ENCODE measurements around the gene KCNK7. TPM values are rescaled to one million over a fixed set of nuclear protein-coding genes. Genes with fewer than 3 reads are reported as not detected.

The KCNK7 gene
- total RNA-seq, 3 donors from 2014 or later (not counting 1 experiment from before 2014, with no cell fraction given) = 6.3 to 11.2 (median 7.1) TPM

GRCh38 chr11:65642014-65642671 is 46.5 kb upstream of the KCNK7 start:
- peak in 1 of 2 donors; percentile 47 for DNase-seq
- H3K4me1 ChIP-seq (ENCODE audit: control insufficient read depth, insufficient read depth, low read length) = peaks cover 71% of the 10 kb centered on the region
- H3K27ac ChIP-seq (ENCODE audit: low read length) = peak overlapping the region; percentile 98
- no peaks in the 10 kb centered on the region for H3K27me3 ChIP-seq (ENCODE audit: control insufficient read depth, insufficient read depth, low read length)
- 67% methylated on average over 48 of the region's 49 CpGs for WGBS (ENCODE audit: insufficient coverage)
- no peak for TF ChIP-seq CTCF (IDR thresholded peaks at IDR 0.05)
- Mint-ChIP-seq H3K27me3 (ENCODE audit: low read depth in 2 of 2) (no peaks in the 10 kb centered on the region), H3K4me3 (peak overlapping the region; percentile 95), H3K4me1 (peaks cover 51 to 67% of the 10 kb centered on the region in 2 donors), H3K36me3 (no peaks in the 10 kb centered on the region), H3K27ac (peak overlapping the region; percentile 98 to 99), H3K9me3 (no peaks in the 10 kb centered on the region)
- ATAC-seq = no peak
- H3K9me3 ChIP-seq (ENCODE audit: control insufficient read depth, insufficient read depth, low read length) = no peaks in the 10 kb centered on the region
- H3K4me3 ChIP-seq (ENCODE audit: low read length) = peak overlapping the region; percentile 57
- intact Hi-C loops (cut with micrococcal nuclease) = no loop called here
- H3K36me3 ChIP-seq (ENCODE audit: control insufficient read depth, insufficient read depth, low read length) = peaks cover 56% of the 10 kb centered on the region

- peaks cover 56 to 72% of the 10 kb centered on the region in 2 donors for H3K4me1 Mint-ChIP-seq
- no peak for ATAC-seq
These were observed 45.9 kb upstream of the KCNK7 start for GRCh38 chr11:65641297-65642013.

GRCh38 chr11:65640483-65641296 is 45.1 kb upstream of the KCNK7 start:
- Mint-ChIP-seq H3K9me3 (no peaks in the 10 kb centered on the region), H3K4me3 (peak overlapping the region; percentile 95), H3K27me3 (ENCODE audit: low read depth in 2 of 2) (no peaks in the 10 kb centered on the region), H3K4me1 (peaks cover 54 to 70% of the 10 kb centered on the region in 2 donors), H3K27ac (peak overlapping the region; percentile 98 to 99), H3K36me3 (no peaks in the 10 kb centered on the region)
- Histone ChIP-seq H3K4me1 (ENCODE audit: control insufficient read depth, insufficient read depth, low read length) (peaks cover 77% of the 10 kb centered on the region), H3K27me3 (ENCODE audit: control insufficient read depth, insufficient read depth, low read length) (no peaks in the 10 kb centered on the region), H3K9me3 (ENCODE audit: control insufficient read depth, insufficient read depth, low read length) (no peaks in the 10 kb centered on the region), H3K4me3 (ENCODE audit: low read length) (peak overlapping the region; percentile 57), H3K27ac (ENCODE audit: low read length) (peak overlapping the region; percentile 98), H3K36me3 (ENCODE audit: control insufficient read depth, insufficient read depth, low read length) (peaks cover 60% of the 10 kb centered on the region)
- ATAC-seq = peak; percentile 7 to 41 (median 7)
- 1% methylated on average over 35 of the region's 35 CpGs for WGBS (ENCODE audit: insufficient coverage)
- intact Hi-C loops (cut with micrococcal nuclease) = loop anchor here (1.0 to 2.0 kb wide), 2 partner anchors 12 to 70 kb away; partner anchors contain the start of gene ZNRD2
- no peak for TF ChIP-seq CTCF (IDR thresholded peaks at IDR 0.05)
- peak; percentile 61 to 70 for DNase-seq

More at GRCh38 chr11:65641297-65642013, 45.9 kb upstream of the KCNK7 start:
- Histone ChIP-seq H3K27ac (ENCODE audit: low read length) (peak overlapping the region; percentile 98), H3K9me3 (ENCODE audit: control insufficient read depth, insufficient read depth, low read length) (no peaks in the 10 kb centered on the region), H3K36me3 (ENCODE audit: control insufficient read depth, insufficient read depth, low read length) (peaks cover 59% of the 10 kb centered on the region), H3K27me3 (ENCODE audit: control insufficient read depth, insufficient read depth, low read length) (no peaks in the 10 kb centered on the region), H3K4me1 (ENCODE audit: control insufficient read depth, insufficient read depth, low read length) (peaks cover 75% of the 10 kb centered on the region), H3K4me3 (ENCODE audit: low read length) (peak overlapping the region; percentile 57)
- Mint-ChIP-seq H3K4me3 (peak overlapping the region; percentile 95), H3K27ac (peak overlapping the region; percentile 98 to 99), H3K36me3 (no peaks in the 10 kb centered on the region), H3K27me3 (ENCODE audit: low read depth in 2 of 2) (no peaks in the 10 kb centered on the region), H3K9me3 (no peaks in the 10 kb centered on the region)
- 37% methylated on average over 16 of the region's 16 CpGs for WGBS (ENCODE audit: insufficient coverage)
- intact Hi-C loops (cut with micrococcal nuclease) = loop anchor here (2.0 kb wide), 1 partner anchor 71 kb away; the partner anchor contains the start of gene ZNRD2
- DNase-seq = peak in 1 of 2 donors; percentile 35
- TF ChIP-seq CTCF (IDR thresholded peaks at IDR 0.05) = no peak
